ENCODE data around the gene ZNF276. TPM values are rescaled to one million over a fixed set of nuclear protein-coding genes. Genes with fewer than 3 reads are reported as not detected.

The ZNF276 gene
- total RNA-seq, 1 experiment from 2014 or later, result 19.9 TPM

DNA sequence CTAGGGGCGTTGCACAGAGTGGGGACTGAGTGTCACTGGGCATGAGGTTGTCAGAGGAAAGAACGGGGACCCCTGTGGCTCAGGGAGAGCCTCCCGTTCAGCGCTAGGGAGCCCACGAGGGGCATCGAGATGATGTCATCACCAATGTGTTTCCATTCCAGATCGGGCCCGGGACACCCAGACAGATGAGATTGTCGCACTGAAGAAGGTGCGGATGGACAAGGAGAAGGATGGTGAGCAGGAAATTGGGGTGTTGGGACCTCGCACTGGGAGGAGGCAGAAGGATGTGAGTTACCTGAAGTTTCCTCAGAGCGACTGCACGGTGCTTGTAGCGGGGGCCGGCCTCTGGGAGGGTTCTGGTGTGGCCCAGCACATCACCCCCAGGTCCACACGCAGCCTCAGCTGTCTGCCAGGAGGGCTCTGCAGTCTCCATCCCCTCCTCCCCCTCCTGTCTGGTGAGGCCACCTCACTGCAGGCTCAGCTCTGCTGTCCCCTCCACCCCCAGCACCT lies 30.9 kb upstream of the ZNF276 start:
- DNase-seq (ENCODE audit: low read depth, low spot score) (no peak), ATAC-seq (no peak)
- in situ Hi-C loops (cut with HindIII; ENCODE audit: low pct_unique_long_range_greater_than_20kb, low sequenced_read_pairs), result no loop called here
- Histone ChIP-seq H3K9me3 (ENCODE audit: control insufficient read depth, insufficient read depth, low read depth, low read length) (no peaks in the 10 kb centered on the region), H3K4me3 (ENCODE audit: low read depth in 2 of 2, low read length in 2 of 2) (no peak overlapping the region), H3K4me1 (ENCODE audit: control insufficient read depth, insufficient read depth, low read length) (peaks cover 3% of the 10 kb centered on the region; the same call in 1 of the 2 replicates), H3K27ac (ENCODE audit: low read length) (no peak overlapping the region), H3K36me3 (ENCODE audit: control insufficient read depth, insufficient read depth, low read length) (no peaks in the 10 kb centered on the region; the same call in 1 of the 2 replicates), H3K27me3 (ENCODE audit: control insufficient read depth, insufficient read depth, low read length) (no peaks in the 10 kb centered on the region)
- intact Hi-C loops (cut with micrococcal nuclease; ENCODE audit: unreplicated experiment), result no loop called here
- no TSS peak for BruUV-seq (replicated peaks)
- ChIA-PET POLR2A (no interaction called here), CTCF (no interaction called here)
- TF ChIP-seq POLR2AphosphoS5 (IDR thresholded peaks at IDR 0.05; ENCODE audit: low read depth, low read length) (no peak), SIN3A (IDR thresholded peaks at IDR 0.05; ENCODE audit: borderline replicate concordance, insufficient read depth, low read depth, low read length) (no peak)
- TF ChIP-seq, protein P1, sequence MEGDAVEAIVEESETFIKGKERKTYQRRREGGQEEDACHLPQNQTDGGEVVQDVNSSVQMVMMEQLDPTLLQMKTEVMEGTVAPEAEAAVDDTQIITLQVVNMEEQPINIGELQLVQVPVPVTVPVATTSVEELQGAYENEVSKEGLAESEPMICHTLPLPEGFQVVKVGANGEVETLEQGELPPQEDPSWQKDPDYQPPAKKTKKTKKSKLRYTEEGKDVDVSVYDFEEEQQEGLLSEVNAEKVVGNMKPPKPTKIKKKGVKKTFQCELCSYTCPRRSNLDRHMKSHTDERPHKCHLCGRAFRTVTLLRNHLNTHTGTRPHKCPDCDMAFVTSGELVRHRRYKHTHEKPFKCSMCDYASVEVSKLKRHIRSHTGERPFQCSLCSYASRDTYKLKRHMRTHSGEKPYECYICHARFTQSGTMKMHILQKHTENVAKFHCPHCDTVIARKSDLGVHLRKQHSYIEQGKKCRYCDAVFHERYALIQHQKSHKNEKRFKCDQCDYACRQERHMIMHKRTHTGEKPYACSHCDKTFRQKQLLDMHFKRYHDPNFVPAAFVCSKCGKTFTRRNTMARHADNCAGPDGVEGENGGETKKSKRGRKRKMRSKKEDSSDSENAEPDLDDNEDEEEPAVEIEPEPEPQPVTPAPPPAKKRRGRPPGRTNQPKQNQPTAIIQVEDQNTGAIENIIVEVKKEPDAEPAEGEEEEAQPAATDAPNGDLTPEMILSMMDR (IDR thresholded peaks at IDR 0.05), result no peak
- TF ChIP-seq, protein P2, sequence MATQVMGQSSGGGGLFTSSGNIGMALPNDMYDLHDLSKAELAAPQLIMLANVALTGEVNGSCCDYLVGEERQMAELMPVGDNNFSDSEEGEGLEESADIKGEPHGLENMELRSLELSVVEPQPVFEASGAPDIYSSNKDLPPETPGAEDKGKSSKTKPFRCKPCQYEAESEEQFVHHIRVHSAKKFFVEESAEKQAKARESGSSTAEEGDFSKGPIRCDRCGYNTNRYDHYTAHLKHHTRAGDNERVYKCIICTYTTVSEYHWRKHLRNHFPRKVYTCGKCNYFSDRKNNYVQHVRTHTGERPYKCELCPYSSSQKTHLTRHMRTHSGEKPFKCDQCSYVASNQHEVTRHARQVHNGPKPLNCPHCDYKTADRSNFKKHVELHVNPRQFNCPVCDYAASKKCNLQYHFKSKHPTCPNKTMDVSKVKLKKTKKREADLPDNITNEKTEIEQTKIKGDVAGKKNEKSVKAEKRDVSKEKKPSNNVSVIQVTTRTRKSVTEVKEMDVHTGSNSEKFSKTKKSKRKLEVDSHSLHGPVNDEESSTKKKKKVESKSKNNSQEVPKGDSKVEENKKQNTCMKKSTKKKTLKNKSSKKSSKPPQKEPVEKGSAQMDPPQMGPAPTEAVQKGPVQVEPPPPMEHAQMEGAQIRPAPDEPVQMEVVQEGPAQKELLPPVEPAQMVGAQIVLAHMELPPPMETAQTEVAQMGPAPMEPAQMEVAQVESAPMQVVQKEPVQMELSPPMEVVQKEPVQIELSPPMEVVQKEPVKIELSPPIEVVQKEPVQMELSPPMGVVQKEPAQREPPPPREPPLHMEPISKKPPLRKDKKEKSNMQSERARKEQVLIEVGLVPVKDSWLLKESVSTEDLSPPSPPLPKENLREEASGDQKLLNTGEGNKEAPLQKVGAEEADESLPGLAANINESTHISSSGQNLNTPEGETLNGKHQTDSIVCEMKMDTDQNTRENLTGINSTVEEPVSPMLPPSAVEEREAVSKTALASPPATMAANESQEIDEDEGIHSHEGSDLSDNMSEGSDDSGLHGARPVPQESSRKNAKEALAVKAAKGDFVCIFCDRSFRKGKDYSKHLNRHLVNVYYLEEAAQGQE (IDR thresholded peaks at IDR 0.05; ENCODE audit: insufficient read depth in 1 of 2, low read depth in 2 of 2, low read length in 1 of 2), result no peak

DNA sequence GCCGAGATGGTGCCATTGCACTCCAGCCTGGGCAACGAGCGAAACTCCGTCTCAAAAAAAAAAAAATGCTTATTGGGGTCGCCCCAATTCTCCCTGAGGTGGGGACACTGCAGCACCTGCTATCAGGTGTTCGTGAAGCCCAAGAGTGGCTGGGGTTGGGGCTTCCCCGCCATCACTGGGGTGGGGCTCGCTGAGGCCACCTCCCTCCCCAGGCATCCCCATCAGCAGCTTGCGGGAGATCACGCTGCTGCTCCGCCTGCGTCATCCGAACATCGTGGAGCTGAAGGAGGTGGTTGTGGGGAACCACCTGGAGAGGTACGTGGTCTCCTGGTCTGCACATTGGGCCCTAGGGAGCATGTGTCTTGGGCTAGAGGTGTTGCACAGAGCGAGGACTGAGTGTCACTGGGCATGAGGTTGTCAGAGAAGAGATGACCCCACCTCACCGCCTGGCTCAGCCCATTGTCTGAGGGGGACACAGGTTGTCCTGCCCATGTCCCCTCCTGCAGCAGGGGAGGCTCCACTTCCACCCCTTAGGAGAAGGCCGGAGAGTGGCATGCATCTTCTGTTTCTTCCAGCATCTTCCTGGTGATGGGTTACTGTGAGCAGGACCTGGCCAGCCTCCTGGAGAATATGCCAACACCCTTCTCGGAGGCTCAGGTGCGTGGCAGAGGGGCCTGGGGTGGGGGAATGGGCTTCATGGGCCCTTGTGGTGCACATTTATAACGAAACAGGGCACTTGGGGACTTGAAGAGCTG lies 29.9 kb upstream of the ZNF276 start:
- Histone ChIP-seq H3K27me3 (ENCODE audit: control insufficient read depth, insufficient read depth, low read length) (no peaks in the 10 kb centered on the region), H3K27ac (ENCODE audit: low read length) (no peak overlapping the region), H3K4me3 (ENCODE audit: low read depth in 2 of 2, low read length in 2 of 2) (no peak overlapping the region), H3K9me3 (ENCODE audit: control insufficient read depth, insufficient read depth, low read depth, low read length) (no peaks in the 10 kb centered on the region), H3K4me1 (ENCODE audit: control insufficient read depth, insufficient read depth, low read length) (peaks cover 3% of the 10 kb centered on the region; the same call in 1 of the 2 replicates), H3K36me3 (ENCODE audit: control insufficient read depth, insufficient read depth, low read length) (no peaks in the 10 kb centered on the region; the same call in 1 of the 2 replicates)
- ATAC-seq (no peak), DNase-seq (ENCODE audit: low read depth, low spot score) (no peak)
- no TSS peak for BruUV-seq (replicated peaks)
- ChIA-PET CTCF (no interaction called here), POLR2A (no interaction called here)
- in situ Hi-C loops (cut with HindIII; ENCODE audit: low pct_unique_long_range_greater_than_20kb, low sequenced_read_pairs) (no loop called here), intact Hi-C loops (cut with micrococcal nuclease; ENCODE audit: unreplicated experiment) (no loop called here)
- TF ChIP-seq, protein P1 (IDR thresholded peaks at IDR 0.05), result no peak
- no peak for TF ChIP-seq SIN3A (IDR thresholded peaks at IDR 0.05; ENCODE audit: borderline replicate concordance, insufficient read depth, low read depth, low read length)
- TF ChIP-seq POLR2AphosphoS5 (IDR thresholded peaks at IDR 0.05; ENCODE audit: low read depth, low read length), result no peak
- TF ChIP-seq, protein P2 (IDR thresholded peaks at IDR 0.05; ENCODE audit: insufficient read depth in 1 of 2, low read depth in 2 of 2, low read length in 1 of 2), result no peak
- no peak for TF ChIP-seq TCF7L2 (IDR thresholded peaks at IDR 0.05; ENCODE audit: low read depth, low read length)

All from Panc1 (cell line).